ENCODE measurements around the gene AP4M1.
"Not testable (repeated sequence)": the region's sequence is repeated elsewhere in the genome, so short reads cannot be mapped to it uniquely, and the experiment has no call there.

- TF ChIP-seq EP300, POLR2A (IDR thresholded peaks at IDR 0.05): not testable (repeated sequence)
- TF ChIP-seq, protein P1, sequence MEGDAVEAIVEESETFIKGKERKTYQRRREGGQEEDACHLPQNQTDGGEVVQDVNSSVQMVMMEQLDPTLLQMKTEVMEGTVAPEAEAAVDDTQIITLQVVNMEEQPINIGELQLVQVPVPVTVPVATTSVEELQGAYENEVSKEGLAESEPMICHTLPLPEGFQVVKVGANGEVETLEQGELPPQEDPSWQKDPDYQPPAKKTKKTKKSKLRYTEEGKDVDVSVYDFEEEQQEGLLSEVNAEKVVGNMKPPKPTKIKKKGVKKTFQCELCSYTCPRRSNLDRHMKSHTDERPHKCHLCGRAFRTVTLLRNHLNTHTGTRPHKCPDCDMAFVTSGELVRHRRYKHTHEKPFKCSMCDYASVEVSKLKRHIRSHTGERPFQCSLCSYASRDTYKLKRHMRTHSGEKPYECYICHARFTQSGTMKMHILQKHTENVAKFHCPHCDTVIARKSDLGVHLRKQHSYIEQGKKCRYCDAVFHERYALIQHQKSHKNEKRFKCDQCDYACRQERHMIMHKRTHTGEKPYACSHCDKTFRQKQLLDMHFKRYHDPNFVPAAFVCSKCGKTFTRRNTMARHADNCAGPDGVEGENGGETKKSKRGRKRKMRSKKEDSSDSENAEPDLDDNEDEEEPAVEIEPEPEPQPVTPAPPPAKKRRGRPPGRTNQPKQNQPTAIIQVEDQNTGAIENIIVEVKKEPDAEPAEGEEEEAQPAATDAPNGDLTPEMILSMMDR (IDR thresholded peaks at IDR 0.05), result not testable (repeated sequence)
These were observed 28.8 kb downstream of the AP4M1 start for GRCh38 chr7:100130220-100130607.
